ACC112 (cell line): Measurements from ENCODE around the gene GPM6B.

ENCODE experiments used
- H2AFZ ChIP-seq: fragments of 200-600 bp; sonication (generic); one replicate; pipeline ENCODE4 v1.6.0; 2017; ENCODE audit warnings: antibody characterized with exemption, low read length; ENCODE audit not compliant: unreplicated experiment
- H3K27ac ChIP-seq: fragments of 200-600 bp; sonication (generic); 2 replicates; pipeline ENCODE4 v1.5.1; 2014; ENCODE audit warnings: low read depth, mild to moderate bottlenecking, antibody characterized with exemption, low read length, moderate library complexity
- H3K27me3 ChIP-seq: fragments of 200-600 bp; sonication (generic); 2 replicates; pipeline ENCODE4 v1.6.1; 2014; ENCODE audit warnings: mild to moderate bottlenecking, antibody characterized with exemption, low read length, moderate library complexity, mixed read lengths; ENCODE audit not compliant: insufficient read depth
- H3K36me3 ChIP-seq: fragments of 200-600 bp; sonication (generic); 2 replicates; pipeline ENCODE4 v1.6.1; 2016; ENCODE audit warnings: mild to moderate bottlenecking, antibody characterized with exemption, low read length, moderate library complexity, mixed read lengths; ENCODE audit not compliant: insufficient read depth
- H3K4me1 ChIP-seq: fragments of 200-600 bp; sonication (generic); one replicate; pipeline ENCODE4 v1.6.1; 2016; ENCODE audit warnings: low read length, mixed read lengths; ENCODE audit not compliant: insufficient read depth, unreplicated experiment, control insufficient read depth
- H3K4me3 ChIP-seq: fragments of 200-600 bp; sonication (generic); 2 replicates; pipeline ENCODE4 v1.5.1; 2014; ENCODE audit warnings: mild to moderate bottlenecking, low read depth, low read length
- H3K79me2 ChIP-seq: fragments of 200-600 bp; sonication (generic); one replicate; pipeline ENCODE4 v1.6.0; 2016; ENCODE audit warnings: low read length; ENCODE audit not compliant: control insufficient read depth, unreplicated experiment, insufficient read depth

Gene GPM6B

DNA sequence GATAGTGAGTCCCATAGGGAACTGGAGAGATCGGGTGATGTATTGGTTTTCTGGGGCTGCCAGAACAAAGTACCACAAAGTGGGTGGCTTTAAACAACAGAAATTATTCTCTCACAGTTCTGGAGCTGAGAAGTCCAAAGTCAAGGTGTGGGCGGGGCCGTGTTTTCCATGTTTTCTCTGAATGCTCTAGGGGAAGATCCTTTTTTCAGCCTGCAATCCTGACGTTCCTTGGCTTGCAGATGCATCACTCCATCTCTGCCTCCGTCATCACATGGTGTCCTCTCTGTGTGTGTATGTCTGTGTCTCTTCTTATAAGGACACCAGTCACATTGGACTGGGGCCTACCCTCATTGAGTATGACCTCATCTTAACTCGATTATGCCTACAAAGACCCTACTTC, 7.9 kb upstream of the GPM6B start:
- peaks cover 10% of the 10 kb centered on the region; the same call in 1 of the 2 replicates for H3K27me3 ChIP-seq
- H3K27ac ChIP-seq, result no peak overlapping the region

DNA sequence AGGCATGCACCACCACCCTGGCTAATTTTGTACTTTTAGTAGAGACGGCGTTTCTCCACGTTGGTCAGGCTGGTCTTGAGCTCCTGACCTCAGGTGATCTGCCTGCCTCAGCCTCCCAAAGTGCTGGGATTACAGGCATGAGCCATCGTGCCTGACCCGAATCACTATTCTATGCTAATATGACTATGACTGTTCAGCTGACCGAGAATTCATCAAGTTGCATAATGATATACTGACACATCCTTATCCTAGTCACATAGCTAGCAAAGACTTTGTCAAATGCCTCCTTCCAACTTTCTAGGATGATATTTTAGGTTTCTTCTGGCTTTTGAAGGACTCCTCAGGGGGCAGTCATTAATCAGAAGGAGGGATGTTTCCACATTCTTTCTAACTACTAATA, 4.8 kb upstream of the GPM6B start:
- Histone ChIP-seq H3K36me3 (no peaks in the 10 kb centered on the region), H3K27me3 (peaks cover 29% of the 10 kb centered on the region), H3K4me1 (no peaks in the 10 kb centered on the region), H3K79me2 (no peaks in the 10 kb centered on the region), H3K27ac (no peak overlapping the region), H3K4me3 (no peak overlapping the region), H2AFZ (no peak overlapping the region)

More for the DNA sequence above, 7.9 kb upstream of the GPM6B start:
- no peak overlapping the region for H2AFZ ChIP-seq
- H3K4me1 ChIP-seq, result peaks cover 4% of the 10 kb centered on the region
- no peaks in the 10 kb centered on the region for H3K79me2 ChIP-seq
- no peak overlapping the region for H3K4me3 ChIP-seq
- no peaks in the 10 kb centered on the region for H3K36me3 ChIP-seq

DNA sequence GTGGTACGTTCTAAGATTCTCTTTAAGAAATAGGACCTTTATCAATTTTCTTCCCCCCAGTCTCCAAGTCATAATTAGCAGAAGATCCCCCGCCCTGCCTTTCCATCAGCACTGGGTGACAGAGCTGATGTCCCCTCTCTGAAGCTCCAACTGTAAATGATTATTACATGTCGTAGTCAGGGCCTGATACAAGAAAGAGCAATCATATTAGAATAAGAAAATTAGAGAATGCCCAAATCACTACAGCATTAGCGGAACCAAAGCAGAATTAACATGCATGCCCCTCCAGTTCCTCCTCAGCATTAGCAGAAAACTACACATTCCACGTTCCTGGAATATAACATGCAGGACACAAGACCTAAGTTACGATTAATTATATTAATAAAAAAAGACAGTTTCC, 717 bp downstream of the GPM6B start:
- Histone ChIP-seq H3K27me3 (peaks cover 52% of the 10 kb centered on the region), H3K4me1 (no peaks in the 10 kb centered on the region), H3K27ac (no peak overlapping the region), H3K79me2 (no peaks in the 10 kb centered on the region), H2AFZ (no peak overlapping the region), H3K36me3 (no peaks in the 10 kb centered on the region), H3K4me3 (no peak overlapping the region)

DNA sequence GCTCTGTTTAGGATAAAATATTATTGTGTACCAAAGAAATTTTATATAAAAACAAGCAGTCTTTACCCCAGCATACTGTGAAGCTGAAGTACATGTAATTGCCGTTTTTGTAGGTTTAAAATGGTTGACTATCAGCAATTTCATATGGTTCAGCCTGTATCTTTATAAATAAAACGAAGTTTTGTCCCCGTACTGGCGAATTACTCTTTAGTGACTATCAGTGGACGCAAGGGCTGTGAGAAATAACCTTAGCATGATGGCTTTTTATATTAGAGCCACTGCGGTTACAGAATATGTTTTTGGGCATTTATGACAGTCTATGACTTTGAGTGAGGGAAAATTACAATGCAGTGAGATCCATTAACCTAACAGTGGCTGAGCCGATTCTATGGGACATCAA, 1.2 kb downstream of the GPM6B start:
- Histone ChIP-seq H3K36me3 (no peaks in the 10 kb centered on the region), H3K4me1 (no peaks in the 10 kb centered on the region), H3K27me3 (peaks cover 47% of the 10 kb centered on the region), H3K4me3 (no peak overlapping the region), H2AFZ (no peak overlapping the region), H3K79me2 (no peaks in the 10 kb centered on the region), H3K27ac (no peak overlapping the region)

DNA sequence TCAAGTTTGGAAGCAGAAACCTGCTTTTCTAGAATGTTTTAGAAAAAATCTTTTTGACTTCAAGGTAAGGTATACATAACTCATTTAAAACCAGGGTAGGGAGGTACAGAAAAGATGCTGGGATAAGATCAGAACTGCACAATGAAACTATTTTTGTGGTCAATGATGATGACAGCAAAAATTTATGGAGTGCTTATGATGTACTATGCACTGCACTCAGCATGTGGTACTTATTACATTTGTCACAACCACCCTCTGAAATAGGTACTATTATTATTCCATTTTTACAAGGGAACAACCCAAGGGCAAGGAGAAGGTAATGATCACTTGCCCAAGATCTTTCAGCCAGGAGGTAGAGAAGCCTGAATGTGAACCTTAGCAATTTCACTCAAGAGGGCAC, 8.0 kb downstream of the GPM6B start:
- no peaks in the 10 kb centered on the region for H3K79me2 ChIP-seq
- no peaks in the 10 kb centered on the region for H3K4me1 ChIP-seq
- H2AFZ ChIP-seq, result no peak overlapping the region
- no peaks in the 10 kb centered on the region for H3K36me3 ChIP-seq
- H3K4me3 ChIP-seq, result no peak overlapping the region
- no peak overlapping the region for H3K27ac ChIP-seq
- H3K27me3 ChIP-seq, result peaks cover 4% of the 10 kb centered on the region

DNA sequence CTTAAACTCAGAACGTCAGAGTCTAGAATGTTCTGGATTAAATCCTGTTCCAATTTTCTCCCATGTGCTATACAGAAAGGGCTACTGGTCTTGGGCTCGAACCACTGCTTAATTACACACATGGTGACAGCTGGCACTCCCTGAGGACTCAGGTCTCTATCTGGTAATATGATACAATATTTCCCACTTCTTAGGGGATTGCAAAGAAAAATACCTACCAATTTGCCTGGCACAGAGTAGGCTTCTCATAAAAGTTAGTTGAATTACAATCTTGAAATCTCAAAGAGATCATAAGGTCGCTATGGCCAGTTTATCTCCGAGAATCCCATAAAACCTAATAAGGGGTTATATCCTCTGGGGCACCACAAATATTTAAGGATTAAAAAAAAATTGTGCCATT, 8.6 kb downstream of the GPM6B start:
- Histone ChIP-seq H3K4me1 (no peaks in the 10 kb centered on the region), H3K79me2 (no peaks in the 10 kb centered on the region), H3K27ac (no peak overlapping the region), H3K36me3 (no peaks in the 10 kb centered on the region), H2AFZ (no peak overlapping the region), H3K4me3 (no peak overlapping the region), H3K27me3 (no peaks in the 10 kb centered on the region; the same call in 1 of the 2 replicates)

DNA sequence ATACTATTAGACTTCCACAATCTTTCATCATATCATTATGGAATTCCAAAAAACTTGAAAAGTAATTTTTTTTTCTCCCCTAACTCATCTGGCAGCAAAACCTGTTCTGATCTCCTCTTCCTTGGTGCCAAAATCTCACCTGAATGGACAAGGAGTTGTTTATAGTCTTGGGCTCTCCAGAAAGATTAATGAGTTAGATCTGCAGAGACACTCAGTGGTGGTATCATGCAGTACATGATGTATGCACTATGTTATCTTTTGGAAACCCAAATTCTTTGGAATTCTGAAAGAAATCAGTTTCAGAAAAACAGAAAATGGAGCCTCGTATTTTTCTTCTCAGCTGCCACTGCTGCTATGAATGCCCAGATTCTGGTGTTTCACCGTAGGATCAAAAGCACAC, 11.7 kb downstream of the GPM6B start:
- Histone ChIP-seq H3K27ac (no peak overlapping the region), H3K27me3 (no peaks in the 10 kb centered on the region; the same call in 1 of the 2 replicates), H3K4me3 (no peak overlapping the region), H3K4me1 (no peaks in the 10 kb centered on the region), H3K36me3 (no peaks in the 10 kb centered on the region), H2AFZ (no peak overlapping the region), H3K79me2 (no peaks in the 10 kb centered on the region)

DNA sequence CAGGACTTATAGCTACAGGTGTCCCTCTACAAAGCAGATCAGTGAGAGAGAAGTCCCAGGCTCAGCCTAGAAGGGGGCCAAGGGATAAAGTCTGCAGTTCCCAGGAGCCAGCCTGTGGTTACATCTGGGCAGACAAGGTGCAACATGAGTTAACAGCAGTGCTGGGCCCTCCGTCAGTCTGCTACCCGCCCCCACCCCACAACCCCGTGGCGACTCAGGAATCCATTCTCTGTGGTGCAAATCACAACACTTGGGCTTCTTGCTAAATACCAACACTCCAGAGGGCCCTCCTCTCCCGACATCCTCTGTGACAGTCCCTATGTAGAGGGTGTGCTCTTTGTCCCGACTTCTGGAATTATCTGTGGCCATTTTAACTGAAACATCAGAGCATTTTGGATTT, 13.8 kb downstream of the GPM6B start:
- no peaks in the 10 kb centered on the region for H3K27me3 ChIP-seq
- H3K4me1 ChIP-seq, result no peaks in the 10 kb centered on the region
- H2AFZ ChIP-seq, result no peak overlapping the region
- H3K27ac ChIP-seq, result no peak overlapping the region
- H3K79me2 ChIP-seq, result no peaks in the 10 kb centered on the region
- no peaks in the 10 kb centered on the region for H3K36me3 ChIP-seq
- H3K4me3 ChIP-seq, result no peak overlapping the region

DNA sequence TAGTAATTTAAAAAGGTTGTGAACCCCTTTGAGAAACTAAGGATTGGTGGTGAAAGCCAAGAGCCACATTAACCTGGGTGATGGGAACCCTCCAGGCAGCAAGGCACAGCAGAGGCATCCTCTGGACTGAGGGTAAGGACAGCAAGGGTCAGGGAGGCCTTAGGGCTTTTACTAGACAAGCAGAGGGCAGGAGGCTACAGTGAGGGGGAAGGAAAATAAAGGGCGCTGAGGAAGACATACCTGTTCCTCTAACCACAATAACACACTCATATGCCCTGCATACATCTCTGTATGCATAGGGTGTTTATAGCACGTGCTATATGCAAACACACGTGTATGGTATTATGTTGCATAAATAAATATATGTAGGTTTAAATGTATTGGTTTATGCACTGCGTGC, 18.7 kb downstream of the GPM6B start:
- H3K27me3 ChIP-seq, result no peaks in the 10 kb centered on the region
- H3K27ac ChIP-seq, result no peak overlapping the region
- no peaks in the 10 kb centered on the region for H3K4me1 ChIP-seq
- H2AFZ ChIP-seq, result no peak overlapping the region
- H3K79me2 ChIP-seq, result no peaks in the 10 kb centered on the region
- H3K36me3 ChIP-seq, result no peaks in the 10 kb centered on the region
- H3K4me3 ChIP-seq, result no peak overlapping the region

DNA sequence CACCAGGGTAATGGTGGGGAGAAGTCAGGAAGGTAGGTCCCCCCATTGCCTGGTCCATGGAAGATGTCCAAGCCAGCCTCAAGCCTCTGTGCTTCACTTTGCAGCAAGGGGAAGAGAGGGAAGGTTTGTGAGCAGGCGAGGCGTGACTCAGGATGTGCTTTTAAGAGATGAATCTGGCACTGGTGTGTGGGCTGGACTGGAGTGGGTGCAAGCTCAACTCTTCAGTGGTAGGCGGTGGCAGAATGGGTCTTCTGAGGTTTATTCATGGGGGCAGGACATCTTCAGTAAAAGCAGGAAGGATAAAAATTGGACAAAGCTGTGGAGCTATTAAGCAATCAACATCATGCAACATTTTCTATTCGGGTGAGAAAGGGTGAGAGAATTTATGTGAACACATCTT, 19.4 kb downstream of the GPM6B start:
- no peak overlapping the region for H3K27ac ChIP-seq
- H3K79me2 ChIP-seq, result no peaks in the 10 kb centered on the region
- H3K4me1 ChIP-seq, result no peaks in the 10 kb centered on the region
- H3K4me3 ChIP-seq, result no peak overlapping the region
- no peak overlapping the region for H2AFZ ChIP-seq
- H3K27me3 ChIP-seq, result no peaks in the 10 kb centered on the region
- no peaks in the 10 kb centered on the region for H3K36me3 ChIP-seq

DNA sequence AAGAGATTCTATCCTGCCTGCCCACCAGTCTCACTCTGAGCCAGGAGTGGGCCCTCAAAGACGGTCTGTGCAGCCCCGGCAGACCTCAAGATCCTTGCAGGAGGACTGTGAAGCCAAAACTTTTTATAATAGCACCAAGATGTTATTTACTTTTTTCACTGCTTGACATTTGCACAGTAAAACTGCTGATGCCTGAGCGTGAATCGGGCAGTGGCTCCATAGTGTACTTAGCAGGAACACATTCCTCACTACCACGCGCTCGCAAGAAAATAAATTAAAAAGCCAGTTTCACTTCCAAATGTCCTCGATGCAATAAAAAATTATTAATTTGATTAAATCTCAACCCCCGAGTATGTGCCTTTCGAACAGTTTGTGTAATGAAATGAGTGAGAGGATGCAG, 22.5 kb downstream of the GPM6B start:
- Histone ChIP-seq H3K27me3 (no peaks in the 10 kb centered on the region), H3K79me2 (no peaks in the 10 kb centered on the region), H3K4me3 (no peak overlapping the region), H2AFZ (no peak overlapping the region), H3K4me1 (peaks cover 10% of the 10 kb centered on the region), H3K36me3 (no peaks in the 10 kb centered on the region), H3K27ac (no peak overlapping the region)
